Measurements from ENCODE around the gene CCSER1.

DNA sequence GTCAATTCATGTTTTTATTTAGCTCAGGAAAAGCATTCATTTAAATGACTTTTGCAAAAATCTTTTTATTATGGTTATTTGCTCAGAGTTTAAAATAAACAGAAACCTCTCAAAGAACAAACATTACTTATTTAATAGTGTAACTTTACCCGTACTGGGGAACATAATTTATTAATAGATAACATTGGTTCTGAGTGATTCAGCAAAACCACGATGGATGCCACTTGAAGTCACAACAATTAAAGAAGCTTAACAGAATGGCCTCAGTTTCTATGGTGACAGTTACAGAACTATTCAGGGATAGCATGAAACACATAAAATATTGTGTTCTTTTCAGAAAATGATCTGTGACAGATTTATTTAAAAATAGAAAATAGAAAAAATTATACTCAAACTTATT, 368.7 kb downstream of the CCSER1 start:
- TF ChIP-seq EP300 (conservative IDR thresholded peaks at IDR 0.05; ENCODE audit: poor library complexity, severe bottlenecking): no peak
- TF ChIP-seq, protein P1, sequence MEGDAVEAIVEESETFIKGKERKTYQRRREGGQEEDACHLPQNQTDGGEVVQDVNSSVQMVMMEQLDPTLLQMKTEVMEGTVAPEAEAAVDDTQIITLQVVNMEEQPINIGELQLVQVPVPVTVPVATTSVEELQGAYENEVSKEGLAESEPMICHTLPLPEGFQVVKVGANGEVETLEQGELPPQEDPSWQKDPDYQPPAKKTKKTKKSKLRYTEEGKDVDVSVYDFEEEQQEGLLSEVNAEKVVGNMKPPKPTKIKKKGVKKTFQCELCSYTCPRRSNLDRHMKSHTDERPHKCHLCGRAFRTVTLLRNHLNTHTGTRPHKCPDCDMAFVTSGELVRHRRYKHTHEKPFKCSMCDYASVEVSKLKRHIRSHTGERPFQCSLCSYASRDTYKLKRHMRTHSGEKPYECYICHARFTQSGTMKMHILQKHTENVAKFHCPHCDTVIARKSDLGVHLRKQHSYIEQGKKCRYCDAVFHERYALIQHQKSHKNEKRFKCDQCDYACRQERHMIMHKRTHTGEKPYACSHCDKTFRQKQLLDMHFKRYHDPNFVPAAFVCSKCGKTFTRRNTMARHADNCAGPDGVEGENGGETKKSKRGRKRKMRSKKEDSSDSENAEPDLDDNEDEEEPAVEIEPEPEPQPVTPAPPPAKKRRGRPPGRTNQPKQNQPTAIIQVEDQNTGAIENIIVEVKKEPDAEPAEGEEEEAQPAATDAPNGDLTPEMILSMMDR (IDR thresholded peaks at IDR 0.05; ENCODE audit: poor library complexity, severe bottlenecking): no peak
- TF ChIP-seq RAD21 (conservative IDR thresholded peaks at IDR 0.05): no peak
- TF ChIP-seq POLR2AphosphoS5 (IDR thresholded peaks at IDR 0.05): no peak
- no peak for TF ChIP-seq EZH2 (IDR thresholded peaks at IDR 0.05; ENCODE audit: borderline replicate concordance, insufficient read depth, low read length, poor library complexity, severe bottlenecking)
- TF ChIP-seq SMC3 (conservative IDR thresholded peaks at IDR 0.05; ENCODE audit: poor library complexity): no peak

Data from neural cell (in vitro differentiated cells).